ENCODE results near the gene ABLIM1.

DNA sequence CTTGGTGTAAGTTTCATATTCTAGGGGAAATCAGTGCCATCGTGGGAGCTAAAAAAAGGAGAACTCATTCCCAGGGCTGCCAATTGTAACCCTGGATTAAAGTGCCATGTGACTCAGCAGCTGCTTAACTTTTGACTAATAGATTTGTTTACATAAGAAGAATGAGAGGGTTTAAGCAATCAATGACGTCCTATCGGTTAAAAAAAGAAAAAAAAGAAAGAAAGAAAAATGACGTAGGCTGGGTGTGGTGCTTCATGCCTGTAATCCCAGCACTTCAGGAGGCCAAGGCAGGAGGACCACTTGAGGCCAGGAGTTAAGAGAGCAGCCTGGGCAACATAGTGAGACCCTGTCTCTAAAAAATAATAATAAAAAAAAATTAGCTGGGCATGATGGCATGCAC lies 137.6 kb downstream of the ABLIM1 start:
- TF ChIP-seq, protein P1, sequence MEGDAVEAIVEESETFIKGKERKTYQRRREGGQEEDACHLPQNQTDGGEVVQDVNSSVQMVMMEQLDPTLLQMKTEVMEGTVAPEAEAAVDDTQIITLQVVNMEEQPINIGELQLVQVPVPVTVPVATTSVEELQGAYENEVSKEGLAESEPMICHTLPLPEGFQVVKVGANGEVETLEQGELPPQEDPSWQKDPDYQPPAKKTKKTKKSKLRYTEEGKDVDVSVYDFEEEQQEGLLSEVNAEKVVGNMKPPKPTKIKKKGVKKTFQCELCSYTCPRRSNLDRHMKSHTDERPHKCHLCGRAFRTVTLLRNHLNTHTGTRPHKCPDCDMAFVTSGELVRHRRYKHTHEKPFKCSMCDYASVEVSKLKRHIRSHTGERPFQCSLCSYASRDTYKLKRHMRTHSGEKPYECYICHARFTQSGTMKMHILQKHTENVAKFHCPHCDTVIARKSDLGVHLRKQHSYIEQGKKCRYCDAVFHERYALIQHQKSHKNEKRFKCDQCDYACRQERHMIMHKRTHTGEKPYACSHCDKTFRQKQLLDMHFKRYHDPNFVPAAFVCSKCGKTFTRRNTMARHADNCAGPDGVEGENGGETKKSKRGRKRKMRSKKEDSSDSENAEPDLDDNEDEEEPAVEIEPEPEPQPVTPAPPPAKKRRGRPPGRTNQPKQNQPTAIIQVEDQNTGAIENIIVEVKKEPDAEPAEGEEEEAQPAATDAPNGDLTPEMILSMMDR (IDR thresholded peaks at IDR 0.05): no peak
- TF ChIP-seq POLR2A (IDR thresholded peaks at IDR 0.05): no peak

Measured in testis (tissue), 2 donors.